HG02763 (cell line): Measurements from ENCODE around the gene SLC6A16.
A peak's percentile ranks its signal among the peaks of the same experiment; 100 is the strongest.
"Not testable (repeated sequence)": the region's sequence is repeated elsewhere in the genome, so short reads cannot be mapped to it uniquely, and the experiment has no call there.

Experiments used
- ATAC-seq: cut with Tn5 transposase; IDR thresholded peaks from one replicate; pipeline ENCODE4 v1.9.1; 2021; ENCODE audit warnings: mild to moderate bottlenecking, moderate library complexity; ENCODE audit not compliant: unreplicated experiment

Gene SLC6A16

GRCh38 chr19:49332691-49333417 is 7.9 kb upstream of the SLC6A16 start:
- not testable (repeated sequence) for ATAC-seq

GRCh38 chr19:49331616-49332055 is 6.6 kb upstream of the SLC6A16 start:
- ATAC-seq, result peak; percentile 46

DNA sequence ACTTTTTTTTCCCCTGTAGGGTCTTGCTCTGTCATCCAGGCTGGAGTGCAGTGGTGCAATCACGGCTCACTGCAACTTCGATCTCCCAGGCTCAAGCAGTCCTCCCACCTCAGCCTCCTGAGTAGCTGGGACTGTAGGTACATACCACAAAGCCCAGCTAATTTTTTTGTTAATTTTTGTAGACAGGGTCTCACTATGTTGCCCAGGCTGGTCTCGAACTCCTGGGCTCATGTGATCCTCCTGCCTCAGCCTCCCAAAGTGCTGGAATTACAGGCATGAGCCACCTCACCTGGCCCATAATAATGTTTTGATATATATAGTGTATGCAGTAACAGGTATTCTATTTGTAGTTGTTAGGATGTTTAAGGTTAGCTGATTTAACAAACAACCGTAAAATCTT is 6.2 kb upstream of the SLC6A16 start:
- ATAC-seq, result not testable (repeated sequence)

GRCh38 chr19:49328741-49329140 is 3.8 kb upstream of the SLC6A16 start:
- ATAC-seq, result no peak

- no peak for ATAC-seq
These were observed 3.0 kb upstream of the SLC6A16 start for GRCh38 chr19:49327878-49328544.

DNA sequence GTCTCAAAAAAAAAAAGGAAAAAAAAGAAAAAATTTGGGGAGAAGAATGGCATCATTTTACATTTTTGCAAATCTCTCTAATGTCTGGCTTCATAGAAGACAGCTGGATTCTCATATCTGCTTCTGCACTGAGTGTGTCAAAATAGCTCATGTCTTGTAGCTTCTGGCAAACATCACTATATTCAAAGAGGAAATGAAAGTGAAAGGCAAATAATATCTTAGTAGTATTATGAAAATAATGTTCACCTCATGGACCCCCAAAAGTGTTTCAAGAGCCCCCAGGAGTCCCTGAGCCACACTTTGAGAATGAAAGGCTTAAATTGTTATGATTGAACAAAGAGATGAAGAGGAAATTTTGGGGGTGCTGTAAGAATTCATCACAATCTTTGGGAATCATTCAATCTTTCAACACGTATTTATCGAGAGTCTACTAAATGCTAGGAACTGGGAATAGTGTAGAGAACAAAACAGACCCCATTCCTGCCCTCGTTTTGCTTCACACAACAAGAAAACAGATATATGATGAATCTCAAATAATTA is 1.2 kb upstream of the SLC6A16 start:
- ATAC-seq, result no peak

DNA sequence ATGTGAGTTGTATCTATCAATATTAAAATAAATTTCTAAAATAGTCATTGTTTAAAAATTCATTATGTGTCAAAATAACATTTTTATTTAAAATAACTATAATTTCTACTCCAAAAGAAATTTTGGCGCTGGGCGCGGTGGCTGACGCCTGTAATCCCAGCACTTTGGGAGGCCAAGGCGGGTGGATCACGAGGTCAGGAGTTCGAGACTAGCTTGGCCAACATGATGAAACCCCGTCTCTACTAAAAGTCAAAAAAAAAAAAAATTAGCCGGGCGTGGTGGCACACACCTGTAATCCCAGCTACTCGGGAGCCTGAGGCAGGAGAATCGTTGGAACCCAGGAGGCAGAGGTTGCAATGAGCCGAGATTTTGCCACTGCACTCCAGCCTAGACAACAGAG is 765 bp upstream of the SLC6A16 start:
- not testable (repeated sequence) for ATAC-seq

GRCh38 chr19:49318296-49318695 is 6.7 kb downstream of the SLC6A16 start:
- no peak for ATAC-seq

DNA sequence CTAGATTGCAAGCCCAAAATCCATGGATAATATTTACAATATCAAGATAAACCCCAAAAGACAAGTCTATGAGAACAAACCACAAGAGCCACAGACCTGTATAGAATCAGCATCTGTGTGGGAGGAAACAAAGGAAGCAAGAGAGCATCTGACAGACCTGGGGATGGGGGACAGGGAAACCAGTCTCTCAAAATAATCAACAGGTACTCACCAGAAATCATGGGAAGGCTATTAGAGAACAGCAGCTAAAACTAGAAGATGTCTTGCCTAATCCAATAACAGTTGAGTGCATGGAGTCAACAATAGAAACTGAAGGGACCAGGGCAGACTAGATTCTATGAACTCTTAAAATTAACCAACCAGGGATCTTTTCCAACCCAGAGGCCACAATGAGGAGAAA is 8.7 kb downstream of the SLC6A16 start:
- no peak for ATAC-seq

- ATAC-seq, result no peak
These were observed 9.9 kb downstream of the SLC6A16 start for GRCh38 chr19:49315111-49315510.

- ATAC-seq, result no peak
These were observed 15.9 kb downstream of the SLC6A16 start for GRCh38 chr19:49309087-49309486.

DNA sequence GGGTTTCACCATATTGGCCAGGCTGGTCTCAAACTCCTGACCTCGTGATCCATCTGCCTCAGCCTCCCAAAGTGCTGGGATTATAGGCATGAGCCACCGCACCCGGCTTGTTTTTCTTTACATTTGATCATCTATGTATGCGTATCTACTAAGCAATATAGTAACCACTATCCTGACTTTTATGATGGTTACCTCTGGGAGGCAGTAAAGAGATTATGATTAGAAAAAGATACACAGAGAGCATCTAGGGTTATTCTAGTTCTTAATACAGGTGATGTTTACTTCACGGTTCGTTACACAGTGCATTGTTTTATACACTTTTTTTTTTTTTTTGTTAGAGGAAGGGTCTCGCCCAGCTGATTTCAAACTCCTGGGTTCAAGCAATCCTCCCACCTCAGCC is 18.3 kb downstream of the SLC6A16 start:
- ATAC-seq, result not testable (repeated sequence)

- ATAC-seq, result no peak
These were observed 23.1 kb downstream of the SLC6A16 start for GRCh38 chr19:49301866-49302252.

GRCh38 chr19:49301165-49301865 is 23.7 kb downstream of the SLC6A16 start:
- no peak for ATAC-seq

DNA sequence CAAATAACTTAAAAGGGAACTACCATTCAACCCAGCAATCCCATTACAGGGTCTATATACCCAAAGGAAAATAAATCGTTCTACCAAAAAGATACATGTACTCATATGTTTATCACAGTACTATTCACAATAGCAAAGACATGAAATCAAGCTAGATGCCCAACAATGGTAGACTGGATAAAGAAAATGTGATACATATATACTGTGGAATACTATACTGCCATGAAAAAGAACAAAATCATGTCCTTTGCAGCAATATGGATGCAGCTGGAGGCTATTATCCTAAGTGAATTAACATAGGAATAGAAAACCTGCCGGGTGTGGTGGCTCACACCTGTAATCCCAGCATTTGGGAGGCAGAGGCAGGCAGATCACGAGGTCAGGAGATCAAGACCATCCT is 26.3 kb downstream of the SLC6A16 start:
- not testable (repeated sequence) for ATAC-seq

- ATAC-seq, result no peak
These were observed 27.6 kb downstream of the SLC6A16 start for GRCh38 chr19:49297403-49297802.

DNA sequence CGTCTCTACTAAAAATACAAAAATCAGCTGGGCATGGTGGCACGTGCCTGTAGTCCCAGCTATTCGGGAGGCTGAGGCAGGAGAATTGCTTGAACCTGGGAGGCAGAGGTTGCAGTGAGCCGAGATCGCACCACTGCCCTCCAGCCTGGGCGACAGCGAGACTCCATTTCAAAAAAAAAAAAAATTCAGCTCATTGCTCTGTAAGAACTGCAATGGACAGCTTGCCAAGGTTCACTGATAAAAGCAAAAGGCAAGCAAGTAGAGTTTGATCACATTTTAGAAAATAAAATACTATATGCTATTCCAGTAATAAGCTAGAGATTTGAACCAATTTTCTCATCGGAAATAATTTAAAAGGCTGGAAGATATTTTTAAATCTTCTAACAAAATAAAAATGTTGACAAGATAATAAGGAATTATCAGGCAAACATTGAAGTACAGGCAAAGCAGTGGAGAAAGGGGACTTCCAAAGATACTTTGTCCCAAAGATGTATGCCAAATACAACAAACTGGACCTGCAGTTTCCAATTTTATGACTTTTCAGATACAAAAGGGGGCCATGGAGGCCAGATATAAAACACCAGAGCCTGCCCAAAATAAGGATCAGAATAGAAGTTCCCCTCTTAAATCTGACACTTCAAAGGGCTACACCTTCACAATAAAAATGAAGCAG is 29.6 kb downstream of the SLC6A16 start:
- ATAC-seq, result no peak

GRCh38 chr19:49294401-49294800 is 30.6 kb downstream of the SLC6A16 start:
- ATAC-seq, result no peak

GRCh38 chr19:49290517-49290916 is 34.5 kb downstream of the SLC6A16 start:
- no peak for ATAC-seq

- not testable (repeated sequence) for ATAC-seq
These were observed 35.7 kb downstream of the SLC6A16 start for GRCh38 chr19:49289286-49289685.

GRCh38 chr19:49288205-49288604 is 36.8 kb downstream of the SLC6A16 start:
- ATAC-seq, result not testable (repeated sequence)
